DMS53 (cell line): Measurements from ENCODE around the gene OR2C1.

Experiments
- DNase-seq: peaks from one replicate; lab custom pipeline; 2025; lab: John Stamatoyannopoulos, UW

OR2C1 gene

GRCh38 chr16:3355589-3355988, at the start of gene OR2C1:
Gene OR2C1 (plus strand): TSS chr16:3355889. CDS start chr16:3355941, 52 bp downstream.
- no peak for DNase-seq

GRCh38 chr16:3306078-3306477, 49.6 kb upstream of the OR2C1 start:
- no peak for DNase-seq

GRCh38 chr16:3311496-3311895, 44.2 kb upstream of the OR2C1 start:
- DNase-seq, result no peak

- peak; percentile 7 for DNase-seq
Measured at GRCh38 chr16:3317315-3317999, 38.2 kb upstream of the OR2C1 start.

GRCh38 chr16:3321816-3322215, 33.9 kb upstream of the OR2C1 start:
- peak; percentile 46 for DNase-seq

- DNase-seq, result no peak
Measured at GRCh38 chr16:3327514-3327913, 28.2 kb upstream of the OR2C1 start.

- no peak for DNase-seq
Measured at GRCh38 chr16:3328104-3328503, 27.6 kb upstream of the OR2C1 start.

- no peak for DNase-seq
Measured at GRCh38 chr16:3328643-3329042, 27.0 kb upstream of the OR2C1 start.

- DNase-seq, result no peak
Measured at GRCh38 chr16:3346041-3346440, 9.6 kb upstream of the OR2C1 start.

- no peak for DNase-seq
Measured at GRCh38 chr16:3347586-3347985, 8.1 kb upstream of the OR2C1 start.

GRCh38 chr16:3348547-3349167, 7.0 kb upstream of the OR2C1 start:
- DNase-seq, result no peak

GRCh38 chr16:3349175-3349574, 6.5 kb upstream of the OR2C1 start:
- DNase-seq, result no peak

GRCh38 chr16:3356118-3356517, 429 bp downstream of the OR2C1 start:
- DNase-seq, result peak; percentile 20

- no peak for DNase-seq
Measured at GRCh38 chr16:3358871-3359270, 3.2 kb downstream of the OR2C1 start.

- DNase-seq, result no peak
Measured at GRCh38 chr16:3362931-3363330, 7.2 kb downstream of the OR2C1 start.

GRCh38 chr16:3363793-3364192, 8.1 kb downstream of the OR2C1 start:
- DNase-seq, result peak; percentile 23

GRCh38 chr16:3364774-3365427, 9.2 kb downstream of the OR2C1 start:
- DNase-seq, result peak; percentile 95

GRCh38 chr16:3369073-3369472, 13.4 kb downstream of the OR2C1 start:
- DNase-seq, result no peak

GRCh38 chr16:3375680-3376079, 20.0 kb downstream of the OR2C1 start:
- no peak for DNase-seq

GRCh38 chr16:3377917-3378316, 22.2 kb downstream of the OR2C1 start:
- DNase-seq, result no peak

- DNase-seq, result no peak
Measured at GRCh38 chr16:3383045-3383448, 27.4 kb downstream of the OR2C1 start.

GRCh38 chr16:3388325-3388724, 32.6 kb downstream of the OR2C1 start:
- DNase-seq, result no peak

- DNase-seq, result no peak
Measured at GRCh38 chr16:3389663-3390338, 34.1 kb downstream of the OR2C1 start.
